Right hindlimb (tissue), 1 donor: Measurements from ENCODE around the gene IFT22.
"Not testable (repeated sequence)": the region's sequence is repeated elsewhere in the genome, so short reads cannot be mapped to it uniquely, and the experiment has no call there.

Experiments
- DNase-seq: peaks from one replicate; pipeline ENCODE4 v3.0.0-alpha.2; 2018

Gene IFT22

GRCh38 chr7:101321491-101322401 lies at the start of gene IFT22:
IFT22 (minus strand) TSS chr7:101321812; CDS start chr7:101321709, 103 bp downstream.
- peak; percentile 95 for DNase-seq

GRCh38 chr7:101370836-101371235 lies 49.2 kb upstream of the IFT22 start:
- no peak for DNase-seq

- no peak for DNase-seq
Measured at GRCh38 chr7:101368422-101369165, 47.0 kb upstream of the IFT22 start.

- no peak for DNase-seq
Measured at GRCh38 chr7:101367676-101368075, 46.1 kb upstream of the IFT22 start.

- DNase-seq: no peak
Measured at GRCh38 chr7:101365956-101366355, 44.3 kb upstream of the IFT22 start.

- DNase-seq: peak; percentile 78
Measured at GRCh38 chr7:101363734-101364374, 42.2 kb upstream of the IFT22 start.

- no peak for DNase-seq
Measured at GRCh38 chr7:101363196-101363733, 41.7 kb upstream of the IFT22 start.

- DNase-seq: peak; percentile 61
Measured at GRCh38 chr7:101362334-101363195, 41.0 kb upstream of the IFT22 start, which contains the start of gene COL26A1. COL26A1 (plus strand) TSS chr7:101362875; CDS start chr7:101363033, 158 bp downstream.

GRCh38 chr7:101357433-101357832 lies 35.8 kb upstream of the IFT22 start:
- no peak for DNase-seq

GRCh38 chr7:101352920-101353308 lies 31.3 kb upstream of the IFT22 start:
- no peak for DNase-seq

GRCh38 chr7:101349300-101349699 lies 27.7 kb upstream of the IFT22 start:
- not testable (repeated sequence) for DNase-seq

- not testable (repeated sequence) for DNase-seq
Measured at GRCh38 chr7:101348456-101349067, 26.9 kb upstream of the IFT22 start.

- DNase-seq: no peak
Measured at GRCh38 chr7:101347477-101347876, 25.9 kb upstream of the IFT22 start.

GRCh38 chr7:101342892-101343291 lies 21.3 kb upstream of the IFT22 start:
- DNase-seq: no peak

- DNase-seq: no peak
Measured at GRCh38 chr7:101340379-101340778, 18.8 kb upstream of the IFT22 start.

- no peak for DNase-seq
Measured at GRCh38 chr7:101333912-101334311, 12.3 kb upstream of the IFT22 start.

GRCh38 chr7:101332026-101332425 lies 10.4 kb upstream of the IFT22 start:
- DNase-seq: no peak

GRCh38 chr7:101330011-101330484 lies 8.4 kb upstream of the IFT22 start:
- no peak for DNase-seq

- no peak for DNase-seq
Measured at GRCh38 chr7:101328159-101328558, 6.5 kb upstream of the IFT22 start.

GRCh38 chr7:101319401-101319800 lies 2.2 kb downstream of the IFT22 start:
- DNase-seq: no peak

- no peak for DNase-seq
Measured at GRCh38 chr7:101315336-101315735, 6.3 kb downstream of the IFT22 start.
